Neural cell (in vitro differentiated cells): ENCODE data around the gene SNRNP25.

ENCODE experiments used
- CTCF ChIP-seq: fragments of 450-650 bp; IDR thresholded peaks from 2 replicates; pipeline ENCODE4 v1.5.1; 2014; ENCODE audit warnings: antibody characterized with exemption, mild to moderate bottlenecking, moderate library complexity; ENCODE audit not compliant: poor library complexity, severe bottlenecking
- EZH2 ChIP-seq: fragments of 200-600, 300-800 bp; shearing (Covaris generic), sonication (generic); IDR thresholded peaks from 2 replicates; pipeline ENCODE4 v1.6.1; 2014; ENCODE audit warnings: antibody characterized with exemption, low read length, borderline replicate concordance, mild to moderate bottlenecking; ENCODE audit not compliant: insufficient read depth, poor library complexity, severe bottlenecking
- POLR2AphosphoS5 ChIP-seq: IDR thresholded peaks from 2 replicates; pipeline ENCODE4 v1.6.1; 2012
- TAF1 ChIP-seq: IDR thresholded peaks from 2 replicates; pipeline ENCODE4 v1.6.1; 2012; ENCODE audit warnings: low read depth

- no peak for TF ChIP-seq CTCF
- no peak for TF ChIP-seq POLR2AphosphoS5
- no peak for TF ChIP-seq TAF1
- no peak for TF ChIP-seq EZH2
Observed at GRCh38 chr16:67183-67791, 13.7 kb downstream of the SNRNP25 start.
